Peyer's patch (tissue), 4 donors: ENCODE results near the gene PCGF6. TPM values are rescaled to one million over a fixed set of nuclear protein-coding genes. Genes with fewer than 3 reads are reported as not detected.
"Not testable (repeated sequence)": the region's sequence is repeated elsewhere in the genome, so short reads cannot be mapped to it uniquely, and the experiment has no call there.

Source experiments
- DNase-seq, 3 donors: peaks; one replicate each; pipeline ENCODE4 v3.0.0-alpha.2; 2017 to 2019
- H3K27ac ChIP-seq, 4 donors: fragments of 200-600 bp; sonication (generic); one replicate each; pipeline ENCODE4 v1.5.1; 2016 to 2019
- H3K27me3 ChIP-seq, 2 donors: fragments of 200-600 bp; sonication (generic); one replicate each; pipeline ENCODE4 v1.5.1; 2019
- H3K36me3 ChIP-seq, 3 donors: fragments of 200-600 bp; sonication (generic); one replicate each; pipeline ENCODE4 v1.5.1; 2016 to 2019
- H3K4me1 ChIP-seq, 4 donors: fragments of 200-600 bp; sonication (generic); one replicate each; pipeline ENCODE4 v1.5.1; 2016 to 2019
- H3K4me3 ChIP-seq, 4 donors: fragments of 200-600 bp; sonication (generic); 1 replicate in 3 of 4; 2 replicates in 1 of 4; pipeline ENCODE4 v1.5.1; 2016 to 2019; ENCODE audit warnings: mild to moderate bottlenecking in 1 of 4
- H3K9me3 ChIP-seq, 4 donors: fragments of 200-600 bp; sonication (generic); one replicate each; pipeline ENCODE4 v1.5.1; 2016 to 2019; ENCODE audit warnings: mild to moderate bottlenecking in 1 of 4
- CTCF ChIP-seq, 6 experiments: fragments of 450-650 bp in 4 of 6; fragments of 200-600 bp in 2 of 6; sonication (generic) in 1 of 6; IDR thresholded peaks; one replicate each; pipeline ENCODE4 v1.5.1; 2017 to 2019; ENCODE audit warnings: antibody characterized with exemption in 6 of 6, mild to moderate bottlenecking in 3 of 6, moderate library complexity in 1 of 6
- POLR2A ChIP-seq, 2 donors: fragments of 450-650 bp; IDR thresholded peaks; one replicate each; pipeline ENCODE4 v1.5.1; 2017; ENCODE audit warnings: antibody characterized with exemption in 2 of 2, mild to moderate bottlenecking in 2 of 2, moderate library complexity in 2 of 2
- total RNA-seq, 4 donors: library from RNA; depleted of rRNA; stranded (reverse); fragments of >200 nt; gene quantifications; one replicate each; pipeline ENCODE4 v1.1.0, GENCODE V29; 2016

Gene PCGF6
- total RNA-seq, 4 donors from 2014 or later: 6.6 to 25.6 (median 10.1) TPM

- DNase-seq: no peak
- no peak for TF ChIP-seq CTCF (IDR thresholded peaks at IDR 0.05)
- no peak for TF ChIP-seq POLR2A (IDR thresholded peaks at IDR 0.05)
Observed at GRCh38 chr10:103262229-103262628, 88.7 kb downstream of the PCGF6 start.

GRCh38 chr10:103259989-103260388, 91.0 kb downstream of the PCGF6 start:
- Histone ChIP-seq H3K36me3 (no peaks in the 10 kb centered on the region), H3K27me3 (no peaks in the 10 kb centered on the region), H3K4me1 (no peaks in the 10 kb centered on the region), H3K27ac (no peak overlapping the region), H3K4me3 (no peak overlapping the region), H3K9me3 (no peaks in the 10 kb centered on the region)
- TF ChIP-seq POLR2A (IDR thresholded peaks at IDR 0.05) (no peak), CTCF (IDR thresholded peaks at IDR 0.05) (no peak)
- no peak for DNase-seq

More at GRCh38 chr10:103262229-103262628, 88.7 kb downstream of the PCGF6 start:
- Histone ChIP-seq H3K36me3 (no peaks in the 10 kb centered on the region), H3K27ac (no peak overlapping the region), H3K4me1 (no peaks in the 10 kb centered on the region), H3K27me3 (no peaks in the 10 kb centered on the region), H3K9me3 (no peaks in the 10 kb centered on the region), H3K4me3 (no peak overlapping the region)

GRCh38 chr10:103258928-103259327, 92.0 kb downstream of the PCGF6 start:
- H3K27ac ChIP-seq, H3K36me3 ChIP-seq, H3K4me3 ChIP-seq, H3K4me1 ChIP-seq, H3K27me3 ChIP-seq, H3K9me3 ChIP-seq, DNase-seq: not testable (repeated sequence)

GRCh38 chr10:103257812-103258211, 93.1 kb downstream of the PCGF6 start:
- TF ChIP-seq POLR2A (IDR thresholded peaks at IDR 0.05) (no peak), CTCF (IDR thresholded peaks at IDR 0.05) (no peak)
- no peaks in the 10 kb centered on the region for H3K36me3 ChIP-seq
- no peak overlapping the region for H3K27ac ChIP-seq
- no peaks in the 10 kb centered on the region for H3K27me3 ChIP-seq
- no peaks in the 10 kb centered on the region for H3K4me1 ChIP-seq
- H3K4me3 ChIP-seq: no peak overlapping the region
- no peaks in the 10 kb centered on the region for H3K9me3 ChIP-seq
- no peak for DNase-seq

- Histone ChIP-seq H3K27ac (no peak overlapping the region), H3K27me3 (no peaks in the 10 kb centered on the region), H3K4me1 (no peaks in the 10 kb centered on the region), H3K9me3 (no peaks in the 10 kb centered on the region), H3K4me3 (no peak overlapping the region), H3K36me3 (no peaks in the 10 kb centered on the region)
- no peak for DNase-seq
- TF ChIP-seq POLR2A (IDR thresholded peaks at IDR 0.05): no peak
- no peak for TF ChIP-seq CTCF (IDR thresholded peaks at IDR 0.05)
Observed at GRCh38 chr10:103256613-103257012, 94.3 kb downstream of the PCGF6 start.

GRCh38 chr10:103254538-103255325, 96.2 kb downstream of the PCGF6 start:
- Histone ChIP-seq H3K27ac (no peak overlapping the region), H3K36me3 (no peaks in the 10 kb centered on the region), H3K4me1 (no peaks in the 10 kb centered on the region), H3K4me3 (no peak overlapping the region), H3K27me3 (no peaks in the 10 kb centered on the region), H3K9me3 (no peaks in the 10 kb centered on the region)
- TF ChIP-seq CTCF (IDR thresholded peaks at IDR 0.05) (no peak), POLR2A (IDR thresholded peaks at IDR 0.05) (no peak)
- no peak for DNase-seq
